ENCODE measurements around the gene KLC1.

KLC1 gene

DNA sequence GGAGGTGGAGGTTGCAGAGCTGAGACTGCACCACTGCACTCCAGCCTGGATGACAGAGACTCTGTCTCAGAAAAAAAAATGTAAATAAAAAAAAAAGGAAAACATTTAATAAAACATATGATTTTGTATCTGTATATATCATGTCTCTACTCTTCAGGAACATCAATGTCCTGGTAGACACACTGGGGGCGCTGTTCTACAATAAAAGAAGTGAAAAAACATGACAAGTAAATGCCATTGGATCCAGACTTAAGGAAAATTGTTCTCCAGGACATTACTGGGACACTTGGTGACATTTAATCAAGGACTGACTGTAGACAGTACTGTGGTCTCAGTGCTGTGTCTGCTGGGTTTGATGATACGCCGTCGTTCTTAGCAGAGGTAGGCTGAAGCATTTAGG, 15.5 kb upstream of the KLC1 start:
- ChIA-PET CTCF (interaction anchor here (1.1 kb wide), 1 partner anchor 10 kb away, joined by 4 read pairs; no protein-coding TSS in a partner anchor), POLR2A (ENCODE audit: low non-redundant PET) (no interaction called here)
- TF ChIP-seq, protein P1, sequence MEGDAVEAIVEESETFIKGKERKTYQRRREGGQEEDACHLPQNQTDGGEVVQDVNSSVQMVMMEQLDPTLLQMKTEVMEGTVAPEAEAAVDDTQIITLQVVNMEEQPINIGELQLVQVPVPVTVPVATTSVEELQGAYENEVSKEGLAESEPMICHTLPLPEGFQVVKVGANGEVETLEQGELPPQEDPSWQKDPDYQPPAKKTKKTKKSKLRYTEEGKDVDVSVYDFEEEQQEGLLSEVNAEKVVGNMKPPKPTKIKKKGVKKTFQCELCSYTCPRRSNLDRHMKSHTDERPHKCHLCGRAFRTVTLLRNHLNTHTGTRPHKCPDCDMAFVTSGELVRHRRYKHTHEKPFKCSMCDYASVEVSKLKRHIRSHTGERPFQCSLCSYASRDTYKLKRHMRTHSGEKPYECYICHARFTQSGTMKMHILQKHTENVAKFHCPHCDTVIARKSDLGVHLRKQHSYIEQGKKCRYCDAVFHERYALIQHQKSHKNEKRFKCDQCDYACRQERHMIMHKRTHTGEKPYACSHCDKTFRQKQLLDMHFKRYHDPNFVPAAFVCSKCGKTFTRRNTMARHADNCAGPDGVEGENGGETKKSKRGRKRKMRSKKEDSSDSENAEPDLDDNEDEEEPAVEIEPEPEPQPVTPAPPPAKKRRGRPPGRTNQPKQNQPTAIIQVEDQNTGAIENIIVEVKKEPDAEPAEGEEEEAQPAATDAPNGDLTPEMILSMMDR (conservative IDR thresholded peaks at IDR 0.05; ENCODE audit: low read depth): no peak
- no peak overlapping the region for H3K27ac ChIP-seq
- no peak for DNase-seq (ENCODE audit: low spot score)

DNA sequence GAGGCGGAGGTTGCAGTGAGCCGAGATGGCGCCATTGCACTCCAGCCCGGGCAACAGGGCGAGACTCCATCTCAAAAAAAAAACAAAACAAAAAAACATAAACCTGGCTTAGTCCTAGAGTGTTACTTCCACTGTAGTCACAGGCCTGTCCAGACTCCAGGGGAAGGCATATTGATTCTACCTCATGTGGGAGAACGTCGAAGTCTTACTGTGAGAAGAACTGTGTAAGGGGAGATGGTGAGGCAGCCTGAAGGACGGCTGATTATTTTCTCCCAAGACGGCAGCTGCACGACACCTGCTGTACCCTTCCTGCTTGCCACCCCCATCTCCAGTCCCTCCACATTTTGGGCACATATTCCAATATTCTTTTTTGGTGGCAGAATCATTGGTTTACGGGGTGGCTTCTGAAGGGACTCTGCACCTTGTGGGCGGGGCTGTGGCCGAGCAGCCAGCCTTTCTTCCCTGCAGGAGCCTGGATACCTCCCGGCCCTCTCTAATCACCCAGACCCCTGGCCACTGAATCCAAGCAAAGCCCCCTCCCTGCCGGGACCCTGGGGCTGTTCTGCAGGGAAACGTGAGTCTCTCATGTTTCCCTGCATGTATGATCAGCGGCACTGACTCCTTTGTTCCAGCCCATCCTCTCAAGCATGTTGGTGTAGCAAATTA, 12.2 kb upstream of the KLC1 start:
- TF ChIP-seq, protein P1 (conservative IDR thresholded peaks at IDR 0.05; ENCODE audit: low read depth): no peak
- CTCF ChIA-PET: interaction anchor here (0.6 kb wide), 1 partner anchor 20 kb away, joined by 3 read pairs; no protein-coding TSS in a partner anchor
- POLR2A ChIA-PET (ENCODE audit: low non-redundant PET): no interaction called here
- no peak overlapping the region for H3K27ac ChIP-seq
- no peak for DNase-seq (ENCODE audit: low spot score)

DNA sequence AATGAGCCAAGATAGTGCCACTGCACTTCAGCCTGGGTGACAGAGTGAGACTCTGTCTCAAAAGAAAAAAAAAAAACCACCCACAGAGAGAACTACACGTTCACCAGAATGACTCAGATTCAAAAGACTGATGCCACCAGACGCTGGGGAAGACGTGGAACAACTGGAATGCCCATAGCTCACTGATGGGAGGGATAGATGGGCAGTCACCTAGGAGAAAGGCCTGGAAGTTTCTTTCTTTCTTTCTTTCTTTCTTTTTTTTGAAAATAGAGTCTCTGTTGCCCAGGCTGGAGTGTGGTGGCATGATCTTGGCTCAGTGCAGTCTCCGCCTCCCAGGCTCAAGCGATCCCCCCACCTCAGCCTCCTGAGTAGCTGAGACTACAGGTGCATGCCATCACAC, 10.0 kb upstream of the KLC1 start:
- H3K27ac ChIP-seq: no peak overlapping the region
- TF ChIP-seq, protein P1 (conservative IDR thresholded peaks at IDR 0.05; ENCODE audit: low read depth): no peak
- CTCF ChIA-PET: interaction anchor here (0.7 kb wide), 1 partner anchor 31 kb away, joined by 4 read pairs; no protein-coding TSS in a partner anchor
- DNase-seq (ENCODE audit: low spot score): no peak
- POLR2A ChIA-PET (ENCODE audit: low non-redundant PET): no interaction called here

DNA sequence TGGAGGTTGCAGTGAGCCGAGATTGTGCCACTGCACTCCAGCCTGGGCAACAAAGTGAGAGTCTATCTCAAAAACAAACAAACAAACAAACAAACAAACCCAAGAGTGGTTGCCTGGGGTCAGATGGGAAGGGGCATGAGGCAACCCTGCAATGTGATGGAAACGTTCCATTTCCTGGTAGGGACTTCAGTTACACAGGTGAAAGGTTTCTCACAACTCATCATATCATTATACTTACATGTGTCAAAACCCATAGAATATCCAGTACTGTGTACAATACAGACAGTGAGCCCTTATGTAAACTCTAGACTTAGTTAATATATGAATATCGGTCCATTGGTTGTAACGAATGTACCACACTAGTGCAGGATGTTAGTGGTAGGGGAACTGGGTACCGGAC, 7.2 kb upstream of the KLC1 start:
- no peak for DNase-seq (ENCODE audit: low spot score)
- POLR2A ChIA-PET (ENCODE audit: low non-redundant PET): no interaction called here
- no peak overlapping the region for H3K27ac ChIP-seq
- CTCF ChIA-PET: no interaction called here
- TF ChIP-seq, protein P1 (conservative IDR thresholded peaks at IDR 0.05; ENCODE audit: low read depth): no peak

DNA sequence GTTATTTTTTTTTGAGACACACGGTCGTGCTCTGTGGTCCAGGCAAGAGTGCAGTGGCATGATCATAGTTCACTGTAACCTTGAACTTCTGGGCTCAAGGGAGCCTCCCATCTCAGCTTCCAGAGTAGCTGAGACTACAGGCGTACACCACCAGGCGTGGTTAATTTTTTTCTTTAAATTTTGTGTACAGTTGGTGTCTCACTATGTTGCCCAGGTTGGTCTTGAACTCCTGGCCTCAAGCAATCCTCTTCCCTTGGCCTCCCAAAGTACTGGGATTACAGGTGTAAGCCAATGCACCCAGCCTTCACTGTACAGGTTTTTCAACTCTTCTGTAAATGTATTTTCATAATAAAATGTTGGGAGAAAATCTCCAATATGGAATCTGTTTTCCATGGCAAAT, 5.7 kb upstream of the KLC1 start:
- no peak for DNase-seq (ENCODE audit: low spot score)
- TF ChIP-seq, protein P1 (conservative IDR thresholded peaks at IDR 0.05; ENCODE audit: low read depth): no peak
- H3K27ac ChIP-seq: no peak overlapping the region
- ChIA-PET CTCF (no interaction called here), POLR2A (ENCODE audit: low non-redundant PET) (interaction anchor here (0.6 kb wide), 1 partner anchor 320 kb away, joined by 3 read pairs; no protein-coding TSS in a partner anchor)

DNA sequence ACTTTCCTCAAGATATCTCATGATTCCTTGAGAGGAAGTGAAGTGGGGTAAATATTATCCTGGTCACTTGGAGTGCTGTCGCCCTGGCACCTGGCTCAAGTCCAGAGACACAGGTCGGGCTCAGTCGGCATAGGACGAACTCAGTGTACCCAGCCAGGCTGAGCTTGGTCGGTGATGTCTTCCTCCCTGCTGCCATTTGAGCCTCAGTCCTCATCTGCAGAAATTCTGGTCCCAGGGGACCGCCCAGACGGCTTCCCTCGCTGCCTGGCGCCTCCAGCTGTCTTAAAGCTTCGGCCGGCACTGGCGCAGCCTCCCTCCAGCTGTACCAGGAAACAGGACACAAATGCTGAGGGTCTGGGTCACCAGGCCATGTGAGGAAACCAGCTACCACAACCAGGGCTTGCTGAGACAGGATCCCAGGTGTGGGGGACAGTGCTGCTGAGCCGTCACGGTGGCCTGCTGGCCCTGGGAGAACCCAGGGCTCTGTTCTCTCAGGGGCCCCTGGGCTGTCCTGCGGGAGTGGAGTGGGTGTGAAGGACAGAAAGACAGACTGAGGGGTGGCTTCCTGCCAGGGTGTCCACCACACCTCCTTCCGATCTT, 5.0 kb upstream of the KLC1 start:
- peak overlapping the region; percentile 97 for H3K27ac ChIP-seq
- CTCF ChIA-PET: no interaction called here
- POLR2A ChIA-PET (ENCODE audit: low non-redundant PET): interaction anchor here (0.6 kb wide), 1 partner anchor 320 kb away, joined by 3 read pairs; no protein-coding TSS in a partner anchor
- TF ChIP-seq, protein P1 (conservative IDR thresholded peaks at IDR 0.05; ENCODE audit: low read depth): no peak
- no peak for DNase-seq (ENCODE audit: low spot score)
